Left lung (tissue), 10 donors: ENCODE results near the gene MADD. TPM values are rescaled to one million over a fixed set of nuclear protein-coding genes. Genes with fewer than 3 reads are reported as not detected.

ENCODE experiments used
- ATAC-seq: fragments of 200-7000 bp; cut with Tn5 transposase; one replicate; pipeline ENCODE4 v1.9.1; 2020; ENCODE audit warnings: moderate library complexity
- DNase-seq, 4 donors: peaks; one replicate each; pipeline ENCODE4 v3.0.0-alpha.2; 2013 to 2020
- H3K27ac ChIP-seq, 2 donors: fragments of 200-600 bp; sonication (generic) in 1 of 2; one replicate each; pipeline versions ENCODE4 v1.5.0 to v1.8.0; 2020 to 2021
- H3K27me3 ChIP-seq, 2 donors: fragments of 200-600 bp; sonication (generic) in 1 of 2; one replicate each; pipeline versions ENCODE4 v1.5.0 to v1.8.0; 2020 to 2021
- H3K36me3 ChIP-seq, 2 donors: fragments of 200-600 bp; sonication (generic) in 1 of 2; one replicate each; pipeline versions ENCODE4 v1.5.0 to v1.8.0; 2020 to 2021
- H3K4me1 ChIP-seq, 2 donors: fragments of 200-600 bp; one replicate each; pipeline ENCODE4 v1.8.0; 2021
- H3K4me3 ChIP-seq, 2 donors: fragments of 200-600 bp; sonication (generic) in 1 of 2; one replicate each; pipeline versions ENCODE4 v1.5.0 to v1.8.0; 2020 to 2021; ENCODE audit warnings: mild to moderate bottlenecking in 1 of 2
- H3K9me3 ChIP-seq, 2 donors: fragments of 200-600 bp; sonication (generic) in 1 of 2; one replicate each; pipeline versions ENCODE4 v1.5.0 to v1.8.0; 2020 to 2021
- intact Hi-C, 2 donors: fragments of 100-400 bp; cut with DNase I; formaldehyde crosslinking; loops; one replicate each; pipeline versions ENCODE4 v1.11.2 to v1.14.2; 2022
- polyA plus RNA-seq, 6 donors: library from polyadenylated mRNA; unstranded; fragments of 120-200 nt; gene quantifications; one replicate each; pipeline ENCODE4 v1.2.1, GENCODE V29; 2013; ENCODE audit not compliant: insufficient read length in 6 of 6
- total RNA-seq, 2 donors: library from RNA; stranded (reverse); fragmentation: NEBNext Ultra II Directional; extraction: Animal tissue kit (Norgen Biotek cat#: 25700); gene quantifications; one replicate each; pipeline ENCODE4 v1.2.1, GENCODE V29; 2021
- TF ChIP-seq, protein P1 (sequence below), 2 donors: fragments of 200-600 bp; sonication (generic) in 1 of 2; IDR thresholded peaks; one replicate each; pipeline versions ENCODE4 v1.5.0 to v1.8.0; 2021; ENCODE audit warnings: antibody characterized with exemption in 2 of 2
- donor health status: DM: no; HTN: yes; CAD: no.
- donor health status: DM: no; HTN: no; CAD: no.

Gene MADD
- total and polyA plus RNA-seq, 8 donors: 33.0 to 53.8 (median 51.9) TPM

DNA sequence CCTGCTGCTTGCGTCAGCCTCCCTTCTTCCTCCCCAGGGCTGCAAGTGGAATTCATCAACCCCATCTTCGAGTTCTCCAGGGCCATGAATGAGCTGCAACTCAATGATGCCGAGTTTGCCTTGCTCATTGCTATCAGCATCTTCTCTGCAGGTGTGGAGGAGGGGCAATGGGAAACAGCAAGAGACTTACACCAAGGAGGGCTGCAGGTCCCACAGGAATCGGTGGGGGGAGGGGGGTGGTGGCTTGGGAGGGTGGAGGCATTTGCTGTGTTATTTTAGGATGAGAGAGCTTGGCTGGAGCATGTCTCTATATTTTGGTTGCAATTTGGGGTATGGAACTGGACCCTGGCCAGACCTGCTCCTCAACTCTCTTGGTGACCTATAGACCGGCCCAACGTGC is 2.1 kb upstream of the MADD start:
- peaks cover 16 to 42% of the 10 kb centered on the region in 2 donors for H3K4me1 ChIP-seq
- DNase-seq (no peak), ATAC-seq (no peak)
- H3K36me3 ChIP-seq: no peaks in the 10 kb centered on the region
- intact Hi-C loops: no loop called here
- H3K27ac ChIP-seq: peak overlapping the region in 1 of 2 donors; percentile 87
- TF ChIP-seq, protein P1, sequence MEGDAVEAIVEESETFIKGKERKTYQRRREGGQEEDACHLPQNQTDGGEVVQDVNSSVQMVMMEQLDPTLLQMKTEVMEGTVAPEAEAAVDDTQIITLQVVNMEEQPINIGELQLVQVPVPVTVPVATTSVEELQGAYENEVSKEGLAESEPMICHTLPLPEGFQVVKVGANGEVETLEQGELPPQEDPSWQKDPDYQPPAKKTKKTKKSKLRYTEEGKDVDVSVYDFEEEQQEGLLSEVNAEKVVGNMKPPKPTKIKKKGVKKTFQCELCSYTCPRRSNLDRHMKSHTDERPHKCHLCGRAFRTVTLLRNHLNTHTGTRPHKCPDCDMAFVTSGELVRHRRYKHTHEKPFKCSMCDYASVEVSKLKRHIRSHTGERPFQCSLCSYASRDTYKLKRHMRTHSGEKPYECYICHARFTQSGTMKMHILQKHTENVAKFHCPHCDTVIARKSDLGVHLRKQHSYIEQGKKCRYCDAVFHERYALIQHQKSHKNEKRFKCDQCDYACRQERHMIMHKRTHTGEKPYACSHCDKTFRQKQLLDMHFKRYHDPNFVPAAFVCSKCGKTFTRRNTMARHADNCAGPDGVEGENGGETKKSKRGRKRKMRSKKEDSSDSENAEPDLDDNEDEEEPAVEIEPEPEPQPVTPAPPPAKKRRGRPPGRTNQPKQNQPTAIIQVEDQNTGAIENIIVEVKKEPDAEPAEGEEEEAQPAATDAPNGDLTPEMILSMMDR (IDR thresholded peaks at IDR 0.05): no peak
- H3K9me3 ChIP-seq: no peaks in the 10 kb centered on the region
- H3K27me3 ChIP-seq: no peaks in the 10 kb centered on the region
- no peak overlapping the region for H3K4me3 ChIP-seq

DNA sequence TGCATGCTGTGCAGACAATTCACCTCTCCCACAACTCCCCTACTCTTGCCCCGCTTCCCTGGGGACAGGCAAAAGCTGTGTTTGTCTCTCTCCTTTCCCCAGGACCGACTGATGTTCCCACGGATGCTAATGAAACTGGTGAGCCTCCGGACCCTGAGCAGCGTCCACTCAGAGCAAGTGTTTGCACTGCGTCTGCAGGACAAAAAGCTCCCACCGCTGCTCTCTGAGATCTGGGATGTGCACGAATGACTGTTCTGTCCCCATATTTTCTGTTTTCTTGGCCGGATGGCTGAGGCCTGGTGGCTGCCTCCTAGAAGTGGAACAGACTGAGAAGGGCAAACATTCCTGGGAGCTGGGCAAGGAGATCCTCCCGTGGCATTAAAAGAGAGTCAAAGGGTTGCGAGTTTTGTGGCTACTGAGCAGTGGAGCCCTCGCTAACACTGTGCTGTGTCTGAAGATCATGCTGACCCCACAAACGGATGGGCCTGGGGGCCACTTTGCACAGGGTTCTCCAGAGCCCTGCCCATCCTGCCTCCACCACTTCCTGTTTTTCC is 1.4 kb upstream of the MADD start:
- TF ChIP-seq, protein P1 (IDR thresholded peaks at IDR 0.05): no peak
- Histone ChIP-seq H3K36me3 (no peaks in the 10 kb centered on the region), H3K4me3 (peak overlapping the region; percentile 68 to 76), H3K9me3 (no peaks in the 10 kb centered on the region), H3K4me1 (peaks cover 16 to 42% of the 10 kb centered on the region in 2 donors), H3K27me3 (no peaks in the 10 kb centered on the region), H3K27ac (peak overlapping the region; percentile 87 to 96)
- ATAC-seq: no peak
- intact Hi-C loops: no loop called here
- DNase-seq: no peak

DNA sequence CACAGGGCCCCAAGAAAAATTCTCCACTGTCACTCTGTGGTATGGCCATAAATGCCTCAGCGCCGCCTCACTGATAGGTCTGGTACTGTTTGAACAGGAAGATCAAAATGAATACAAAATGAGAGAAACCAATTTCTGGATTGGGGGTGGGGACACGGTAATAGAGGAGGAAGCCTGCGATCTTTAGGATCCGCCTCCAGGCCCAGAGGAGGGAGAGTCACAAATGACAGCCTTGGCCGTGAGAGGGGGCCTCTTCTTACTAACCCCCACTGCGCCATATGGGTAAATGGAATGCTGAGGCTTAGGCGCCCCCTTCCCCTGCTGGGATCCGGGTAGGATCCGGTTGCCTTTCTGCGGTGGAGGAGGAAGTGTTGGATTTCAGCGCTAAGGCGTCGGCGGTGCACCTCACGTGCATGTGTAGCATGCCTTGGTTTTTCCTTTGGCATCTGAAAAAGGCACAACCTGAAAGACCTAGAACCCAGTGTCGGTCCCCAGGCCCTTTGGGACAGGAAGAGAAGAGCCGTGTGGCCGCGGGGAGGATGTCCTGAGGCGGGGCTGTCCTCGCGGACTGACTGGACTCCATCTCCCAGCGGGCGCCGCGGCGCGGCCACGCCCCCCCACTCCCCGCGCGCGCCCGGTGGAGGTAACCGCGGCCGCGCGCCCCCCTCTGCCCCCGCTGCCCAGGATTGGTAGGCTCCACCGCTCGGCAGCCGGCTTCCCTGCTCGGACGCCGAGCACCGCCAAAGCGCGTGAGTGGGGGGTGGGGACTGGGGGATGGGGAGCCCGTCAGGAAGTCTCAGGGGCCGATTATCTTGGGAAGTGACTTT is 718 bp upstream of the MADD start:
- intact Hi-C loops: no loop called here
- Histone ChIP-seq H3K4me1 (peaks cover 16 to 42% of the 10 kb centered on the region in 2 donors), H3K27ac (peak overlapping the region; percentile 87 to 96), H3K36me3 (peaks cover 0 to 3% of the 10 kb centered on the region in 2 donors), H3K4me3 (peak overlapping the region; percentile 68 to 76), H3K27me3 (no peaks in the 10 kb centered on the region), H3K9me3 (no peaks in the 10 kb centered on the region)
- peak; percentile 94 for ATAC-seq
- DNase-seq: peak; percentile 85 to 96 (median 90)
- TF ChIP-seq, protein P1 (IDR thresholded peaks at IDR 0.05): no peak

DNA sequence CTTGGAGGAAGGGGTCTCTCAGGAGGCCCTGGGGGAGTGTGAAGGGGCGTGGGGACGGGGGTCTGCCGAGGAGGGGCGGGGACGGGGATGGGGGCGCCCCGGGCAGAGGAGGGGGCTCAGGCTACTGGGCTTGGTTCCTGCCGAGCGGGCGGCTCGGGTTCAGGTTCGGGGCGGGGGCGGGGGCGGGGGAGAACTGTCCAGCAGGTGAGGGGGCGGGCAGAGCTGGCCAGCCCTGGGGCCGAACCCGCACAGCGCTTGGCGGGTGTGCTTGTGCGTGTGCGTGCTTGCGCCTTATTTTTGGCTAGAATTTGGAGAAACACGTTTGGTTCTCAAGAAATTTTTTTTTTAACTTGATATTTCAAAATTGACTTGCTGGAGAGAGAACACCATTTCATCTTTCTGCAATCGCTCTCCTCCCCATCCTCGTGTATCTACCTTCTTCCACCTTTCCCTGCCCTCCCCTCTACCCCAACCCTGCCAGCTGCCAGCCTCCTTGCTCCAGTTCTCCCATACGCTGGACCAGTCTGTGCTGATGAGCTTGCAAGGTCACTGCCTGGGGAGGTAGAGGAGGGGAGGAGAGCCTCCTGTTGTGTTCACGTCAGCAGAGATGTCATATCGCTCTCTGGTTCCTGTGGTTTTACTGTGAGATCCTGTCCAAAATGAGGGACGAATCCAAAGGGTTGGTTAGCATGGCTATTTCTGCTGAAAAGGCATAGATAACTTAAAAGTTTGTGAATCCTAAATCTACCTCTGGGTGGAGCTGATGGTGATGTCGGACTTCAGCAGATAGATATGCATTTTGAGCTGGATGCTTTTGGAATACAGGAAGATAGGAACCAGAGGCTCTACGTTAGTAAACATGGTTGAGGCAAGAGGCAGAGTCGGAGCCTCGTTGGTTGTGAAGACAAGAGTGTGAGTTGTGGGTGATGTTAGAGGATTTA is 668 bp downstream of the MADD start:
- DNase-seq (no peak), ATAC-seq (no peak)
- Histone ChIP-seq H3K4me3 (peak overlapping the region; percentile 68 to 76), H3K4me1 (peaks cover 16 to 42% of the 10 kb centered on the region in 2 donors), H3K36me3 (peaks cover 3 to 17% of the 10 kb centered on the region in 2 donors), H3K9me3 (no peaks in the 10 kb centered on the region), H3K27me3 (no peaks in the 10 kb centered on the region), H3K27ac (peak overlapping the region; percentile 87 to 96)
- TF ChIP-seq, protein P1 (IDR thresholded peaks at IDR 0.05): no peak
- intact Hi-C loops: no loop called here
